HEK293 (cell line): ENCODE data around the gene SRF.

Experiments used
- CTCF ChIA-PET: fragments of 350-600 bp; formaldehyde crosslinking; extraction: SDS; loops from one replicate; lab custom pipeline; 2021; ENCODE audit warnings: antibody characterized with exemption; lab: Yijun Ruan, JAX
- POLR2A ChIA-PET: fragments of 300-600 bp; formaldehyde crosslinking; extraction: SDS; loops from one replicate; lab custom pipeline; 2020; ENCODE audit warnings: antibody characterized with exemption, inconsistent platforms; lab: Yijun Ruan, JAX
- H3K27ac ChIP-seq: fragments of 200-500 bp; sonication (Bioruptor generic); 2 replicates; pipeline ENCODE4 v1.5.1; 2014; ENCODE audit warnings: low read depth, low read length, control low read depth, inconsistent platforms; ENCODE audit errors: extremely low read depth
- H3K36me3 ChIP-seq, 2 experiments: fragments of 200-500 bp in 1 of 2; sonication (Bioruptor generic) in 1 of 2; 1 replicate in 1 of 2; 2 replicates in 1 of 2; pipeline ENCODE4 v1.5.1; 2014 to 2017; ENCODE audit warnings: inconsistent platforms in 2 of 2, low read length in 2 of 2; ENCODE audit not compliant: control insufficient read depth in 2 of 2, insufficient read depth in 1 of 2
- H3K4me1 ChIP-seq: fragments of 200-500 bp; sonication (Bioruptor generic); 2 replicates; pipeline ENCODE4 v1.5.1; 2014; ENCODE audit warnings: mild to moderate bottlenecking, low read length, inconsistent platforms; ENCODE audit not compliant: control insufficient read depth, insufficient read depth
- H3K4me3 ChIP-seq: 2 replicates; pipeline ENCODE4 v1.5.1; 2011; ENCODE audit warnings: low read depth, mild to moderate bottlenecking, control low read depth, low read length, moderate library complexity
- H3K9me3 ChIP-seq: fragments of 200-500 bp; sonication (Bioruptor generic); 2 replicates; pipeline ENCODE4 v1.5.1; 2014; ENCODE audit warnings: low read depth, low read length, inconsistent platforms; ENCODE audit not compliant: control insufficient read depth, insufficient read depth
- BCL11B ChIP-seq: fragments of 450-650 bp; formaldehyde crosslinking; IDR thresholded peaks from 2 replicates; pipeline ENCODE4 v1.5.1; 2016; ENCODE audit warnings: low read depth, missing biosample characterization, missing genetic modification characterization
- HOXD13 ChIP-seq: sonication (generic); formaldehyde crosslinking; IDR thresholded peaks from 2 replicates; pipeline ENCODE4 v1.8.0; 2022; ENCODE audit warnings: missing genetic modification reagents, borderline replicate concordance
- KLF8 ChIP-seq: fragments of 450-650 bp; formaldehyde crosslinking; IDR thresholded peaks from 2 replicates; pipeline ENCODE4 v1.5.1; 2016; ENCODE audit warnings: missing biosample characterization, missing genetic modification characterization
- ZFP37 ChIP-seq: fragments of 450-650 bp; formaldehyde crosslinking; IDR thresholded peaks from 2 replicates; pipeline ENCODE4 v1.5.1; 2016; ENCODE audit warnings: missing biosample characterization, missing genetic modification characterization
- ZNF112 ChIP-seq: fragments of 450-650 bp; formaldehyde crosslinking; IDR thresholded peaks from 2 replicates; pipeline ENCODE4 v1.5.0; 2017; ENCODE audit warnings: missing biosample characterization, missing genetic modification characterization
- ZNF114 ChIP-seq: fragments of 450-650 bp; formaldehyde crosslinking; IDR thresholded peaks from 2 replicates; pipeline ENCODE4 v1.5.0; 2017; ENCODE audit warnings: missing biosample characterization, missing genetic modification characterization
- ZNF121 ChIP-seq: fragments of 450-650 bp; formaldehyde crosslinking; IDR thresholded peaks from 2 replicates; pipeline ENCODE4 v1.5.1; 2016; ENCODE audit warnings: missing biosample characterization, missing genetic modification characterization
- ZNF140 ChIP-seq: fragments of 450-650 bp; formaldehyde crosslinking; IDR thresholded peaks from 2 replicates; pipeline ENCODE4 v1.5.1; 2016; ENCODE audit warnings: missing biosample characterization, missing genetic modification characterization
- ZNF211 ChIP-seq: fragments of 450-650 bp; formaldehyde crosslinking; IDR thresholded peaks from 2 replicates; pipeline ENCODE4 v1.5.1; 2016; ENCODE audit warnings: low read depth, missing biosample characterization, missing genetic modification characterization
- ZNF239 ChIP-seq: fragments of 450-650 bp; formaldehyde crosslinking; IDR thresholded peaks from 2 replicates; pipeline ENCODE4 v1.5.1; 2016; ENCODE audit warnings: missing biosample characterization, missing genetic modification characterization
- ZNF391 ChIP-seq: fragments of 450-650 bp; formaldehyde crosslinking; IDR thresholded peaks from 2 replicates; pipeline ENCODE4 v1.5.1; 2016; ENCODE audit warnings: low read depth, missing biosample characterization, missing genetic modification characterization, borderline replicate concordance
- ZNF394 ChIP-seq: fragments of 450-650 bp; formaldehyde crosslinking; IDR thresholded peaks from 2 replicates; pipeline ENCODE4 v1.5.1; 2016; ENCODE audit warnings: missing biosample characterization, missing genetic modification characterization, mild to moderate bottlenecking, moderate library complexity, borderline replicate concordance
- ZNF416 ChIP-seq: fragments of 450-650 bp; formaldehyde crosslinking; IDR thresholded peaks from 2 replicates; pipeline ENCODE4 v1.5.1; 2016; ENCODE audit warnings: missing biosample characterization, missing genetic modification characterization
- ZNF555 ChIP-seq: fragments of 450-650 bp; formaldehyde crosslinking; conservative IDR thresholded peaks from 2 replicates; pipeline ENCODE4 v1.5.1; 2017; ENCODE audit warnings: missing biosample characterization, mild to moderate bottlenecking, missing genetic modification characterization, inconsistent platforms
- ZNF624 ChIP-seq: fragments of 450-650 bp; formaldehyde crosslinking; IDR thresholded peaks from 2 replicates; pipeline ENCODE4 v1.5.1; 2017; ENCODE audit warnings: missing biosample characterization, missing genetic modification characterization
- ZNF768 ChIP-seq: fragments of 450-650 bp; formaldehyde crosslinking; IDR thresholded peaks from 2 replicates; pipeline ENCODE4 v1.5.1; 2018; ENCODE audit warnings: missing biosample characterization, mild to moderate bottlenecking, missing genetic modification characterization
- ZNF837 ChIP-seq: fragments of 450-650 bp; formaldehyde crosslinking; IDR thresholded peaks from 2 replicates; pipeline ENCODE4 v1.5.1; 2016; ENCODE audit warnings: missing biosample characterization, missing genetic modification characterization
- ZSCAN16 ChIP-seq: fragments of 450-650 bp; formaldehyde crosslinking; IDR thresholded peaks from 2 replicates; pipeline ENCODE4 v1.5.1; 2016; ENCODE audit warnings: missing biosample characterization, missing genetic modification characterization
- TF ChIP-seq, protein P1 (sequence below): fragments of 450-650 bp; formaldehyde crosslinking; IDR thresholded peaks from 2 replicates; pipeline ENCODE4 v1.5.1; 2017; ENCODE audit warnings: missing biosample characterization, missing genetic modification characterization
- TF ChIP-seq, protein P2 (sequence below): fragments of 450-650 bp; formaldehyde crosslinking; IDR thresholded peaks from 2 replicates; pipeline ENCODE4 v1.5.1; 2017; ENCODE audit warnings: missing biosample characterization, missing genetic modification characterization
- TF ChIP-seq, protein P3 (sequence below): fragments of 450-650 bp; formaldehyde crosslinking; IDR thresholded peaks from 2 replicates; pipeline ENCODE4 v1.5.1; 2016; ENCODE audit warnings: missing biosample characterization, missing genetic modification characterization, low read depth
- TF ChIP-seq, protein P4 (sequence below): fragments of 450-650 bp; formaldehyde crosslinking; IDR thresholded peaks from 2 replicates; pipeline ENCODE4 v1.5.1; 2016; ENCODE audit warnings: missing biosample characterization, missing genetic modification characterization

The SRF gene

DNA sequence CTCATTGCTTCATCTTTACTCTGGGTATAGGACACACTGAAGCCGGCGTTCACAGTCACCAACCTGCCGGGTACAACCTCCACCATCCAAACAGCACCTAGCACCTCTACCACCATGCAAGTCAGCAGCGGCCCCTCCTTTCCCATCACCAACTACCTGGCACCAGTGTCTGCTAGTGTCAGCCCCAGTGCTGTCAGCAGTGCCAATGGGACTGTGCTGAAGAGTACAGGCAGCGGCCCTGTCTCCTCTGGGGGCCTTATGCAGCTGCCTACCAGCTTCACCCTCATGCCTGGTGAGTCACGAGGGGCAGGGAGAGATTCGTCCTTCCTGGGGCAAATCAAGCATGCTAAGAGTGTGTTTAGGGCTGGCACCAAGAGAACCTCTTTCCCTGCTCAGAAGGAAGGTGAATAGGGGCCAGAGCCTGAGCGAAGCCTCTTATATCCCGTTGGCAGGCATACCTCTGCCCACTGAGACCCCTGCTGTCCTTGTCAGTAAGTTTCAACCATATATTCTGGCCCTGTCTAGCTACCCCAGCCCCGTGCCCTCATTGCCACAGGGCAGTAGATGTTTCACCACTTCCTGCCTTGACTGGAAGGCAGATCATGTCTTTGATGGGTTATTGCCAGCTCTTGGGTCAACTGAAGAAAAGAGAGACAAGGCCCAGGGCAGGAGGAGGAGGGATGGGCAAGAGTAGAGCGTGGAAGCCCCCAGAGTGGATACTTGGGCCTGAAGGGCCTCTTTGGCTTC is 4.8 kb downstream of the SRF start:
- TF ChIP-seq ZNF391: no peak
- TF ChIP-seq, protein P1, sequence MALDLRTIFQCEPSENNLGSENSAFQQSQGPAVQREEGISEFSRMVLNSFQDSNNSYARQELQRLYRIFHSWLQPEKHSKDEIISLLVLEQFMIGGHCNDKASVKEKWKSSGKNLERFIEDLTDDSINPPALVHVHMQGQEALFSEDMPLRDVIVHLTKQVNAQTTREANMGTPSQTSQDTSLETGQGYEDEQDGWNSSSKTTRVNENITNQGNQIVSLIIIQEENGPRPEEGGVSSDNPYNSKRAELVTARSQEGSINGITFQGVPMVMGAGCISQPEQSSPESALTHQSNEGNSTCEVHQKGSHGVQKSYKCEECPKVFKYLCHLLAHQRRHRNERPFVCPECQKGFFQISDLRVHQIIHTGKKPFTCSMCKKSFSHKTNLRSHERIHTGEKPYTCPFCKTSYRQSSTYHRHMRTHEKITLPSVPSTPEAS: no peak
- TF ChIP-seq ZNF416 (tag by site-specific recombination): no peak
- TF ChIP-seq ZNF624: no peak
- TF ChIP-seq ZNF121 (tag by site-specific recombination): no peak
- TF ChIP-seq ZNF394 (tag by site-specific recombination): no peak
- TF ChIP-seq ZNF239: no peak
- TF ChIP-seq ZNF140: no peak
- no peak for TF ChIP-seq KLF8
- no peak for TF ChIP-seq ZNF837 (tag by site-specific recombination)
- TF ChIP-seq ZFP37 (tag by site-specific recombination): no peak
- TF ChIP-seq ZNF768: no peak
- TF ChIP-seq ZNF211 (tag by site-specific recombination): no peak
- no peak for TF ChIP-seq ZNF114 (tag by site-specific recombination)
- TF ChIP-seq BCL11B (tag by site-specific recombination): no peak
- no peak for TF ChIP-seq ZNF112
- TF ChIP-seq, all 188 proteins: peak for 0
- H3K4me3 ChIP-seq: no peak overlapping the region
- H3K27ac ChIP-seq: no peak overlapping the region
- H3K9me3 ChIP-seq: no peaks in the 10 kb centered on the region
- H3K4me1 ChIP-seq: peaks cover 15% of the 10 kb centered on the region
- POLR2A ChIA-PET: no interaction called here
- CTCF ChIA-PET: interaction anchor here (0.6 to 1.4 kb wide), 4 partner anchors 14 to 142 kb away, joined by 3 read pairs; partner anchors contain the start of gene DNPH1
- peaks cover 25 to 56% of the 10 kb centered on the region in 2 experiments for H3K36me3 ChIP-seq

DNA sequence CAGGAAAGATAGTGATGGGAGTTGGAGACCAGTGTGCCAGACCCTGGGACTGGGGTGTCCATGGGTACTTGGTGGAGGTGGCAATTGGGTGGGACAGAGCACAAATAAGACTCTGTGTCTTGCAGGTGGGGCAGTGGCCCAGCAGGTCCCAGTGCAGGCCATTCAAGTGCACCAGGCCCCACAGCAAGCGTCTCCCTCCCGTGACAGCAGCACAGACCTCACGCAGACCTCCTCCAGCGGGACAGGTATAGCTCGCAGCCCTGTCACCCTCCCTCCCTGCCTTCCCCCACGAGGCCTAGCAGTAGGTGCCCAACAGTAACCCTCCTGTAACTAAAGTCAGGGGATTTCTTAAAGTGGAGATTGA is 5.3 kb downstream of the SRF start:
- ChIA-PET POLR2A (interaction anchor here (0.6 kb wide), 1 partner anchor 75 kb away, joined by 3 read pairs; no protein-coding TSS in a partner anchor), CTCF (interaction anchor here (1.3 kb wide), 1 partner anchor 53 kb away, joined by 3 read pairs; the partner anchor contains the start of gene DNPH1)
- no peaks in the 10 kb centered on the region for H3K9me3 ChIP-seq
- no peak overlapping the region for H3K4me3 ChIP-seq
- H3K36me3 ChIP-seq: peaks cover 25 to 60% of the 10 kb centered on the region in 2 experiments
- H3K27ac ChIP-seq: no peak overlapping the region
- TF ChIP-seq BCL11B (tag by site-specific recombination) (no peak), ZNF555 (no peak), ZSCAN16 (tag by site-specific recombination) (no peak), HOXD13 (no peak)
- TF ChIP-seq, protein P2, sequence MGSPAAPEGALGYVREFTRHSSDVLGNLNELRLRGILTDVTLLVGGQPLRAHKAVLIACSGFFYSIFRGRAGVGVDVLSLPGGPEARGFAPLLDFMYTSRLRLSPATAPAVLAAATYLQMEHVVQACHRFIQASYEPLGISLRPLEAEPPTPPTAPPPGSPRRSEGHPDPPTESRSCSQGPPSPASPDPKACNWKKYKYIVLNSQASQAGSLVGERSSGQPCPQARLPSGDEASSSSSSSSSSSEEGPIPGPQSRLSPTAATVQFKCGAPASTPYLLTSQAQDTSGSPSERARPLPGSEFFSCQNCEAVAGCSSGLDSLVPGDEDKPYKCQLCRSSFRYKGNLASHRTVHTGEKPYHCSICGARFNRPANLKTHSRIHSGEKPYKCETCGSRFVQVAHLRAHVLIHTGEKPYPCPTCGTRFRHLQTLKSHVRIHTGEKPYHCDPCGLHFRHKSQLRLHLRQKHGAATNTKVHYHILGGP: no peak
- peaks cover 15% of the 10 kb centered on the region for H3K4me1 ChIP-seq

DNA sequence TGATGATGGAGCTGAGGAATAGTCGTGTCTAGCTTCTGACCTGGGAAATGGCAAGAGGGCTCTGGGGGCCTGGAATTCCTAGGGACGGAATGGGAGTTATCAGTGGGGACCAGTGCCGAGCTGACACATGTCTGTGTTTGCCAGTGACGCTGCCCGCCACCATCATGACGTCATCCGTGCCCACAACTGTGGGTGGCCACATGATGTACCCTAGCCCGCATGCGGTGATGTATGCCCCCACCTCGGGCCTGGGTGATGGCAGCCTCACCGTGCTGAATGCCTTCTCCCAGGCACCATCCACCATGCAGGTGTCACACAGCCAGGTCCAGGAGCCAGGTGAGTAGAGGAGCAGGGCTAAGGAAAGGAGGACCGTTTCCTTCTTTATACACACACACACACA is 7.1 kb downstream of the SRF start:
- Histone ChIP-seq H3K36me3 (peaks cover 25 to 60% of the 10 kb centered on the region in 2 experiments), H3K4me3 (no peak overlapping the region), H3K9me3 (no peaks in the 10 kb centered on the region), H3K27ac (no peak overlapping the region), H3K4me1 (peaks cover 17% of the 10 kb centered on the region)
- ChIA-PET POLR2A (interaction anchor here (0.7 kb wide), 1 partner anchor 15 kb away, joined by 5 read pairs; no protein-coding TSS in a partner anchor), CTCF (interaction anchor here (0.6 to 0.9 kb wide), 2 partner anchors 34 to 372 kb away, joined by 3 to 4 read pairs; no protein-coding TSS in a partner anchor)
- TF ChIP-seq ZNF391: no peak
- TF ChIP-seq, protein P3, sequence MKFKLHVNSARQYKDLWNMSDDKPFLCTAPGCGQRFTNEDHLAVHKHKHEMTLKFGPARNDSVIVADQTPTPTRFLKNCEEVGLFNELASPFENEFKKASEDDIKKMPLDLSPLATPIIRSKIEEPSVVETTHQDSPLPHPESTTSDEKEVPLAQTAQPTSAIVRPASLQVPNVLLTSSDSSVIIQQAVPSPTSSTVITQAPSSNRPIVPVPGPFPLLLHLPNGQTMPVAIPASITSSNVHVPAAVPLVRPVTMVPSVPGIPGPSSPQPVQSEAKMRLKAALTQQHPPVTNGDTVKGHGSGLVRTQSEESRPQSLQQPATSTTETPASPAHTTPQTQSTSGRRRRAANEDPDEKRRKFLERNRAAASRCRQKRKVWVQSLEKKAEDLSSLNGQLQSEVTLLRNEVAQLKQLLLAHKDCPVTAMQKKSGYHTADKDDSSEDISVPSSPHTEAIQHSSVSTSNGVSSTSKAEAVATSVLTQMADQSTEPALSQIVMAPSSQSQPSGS (tag by site-specific recombination): peak; percentile 31; the same call in 1 of the 2 replicates
- TF ChIP-seq, protein P4, sequence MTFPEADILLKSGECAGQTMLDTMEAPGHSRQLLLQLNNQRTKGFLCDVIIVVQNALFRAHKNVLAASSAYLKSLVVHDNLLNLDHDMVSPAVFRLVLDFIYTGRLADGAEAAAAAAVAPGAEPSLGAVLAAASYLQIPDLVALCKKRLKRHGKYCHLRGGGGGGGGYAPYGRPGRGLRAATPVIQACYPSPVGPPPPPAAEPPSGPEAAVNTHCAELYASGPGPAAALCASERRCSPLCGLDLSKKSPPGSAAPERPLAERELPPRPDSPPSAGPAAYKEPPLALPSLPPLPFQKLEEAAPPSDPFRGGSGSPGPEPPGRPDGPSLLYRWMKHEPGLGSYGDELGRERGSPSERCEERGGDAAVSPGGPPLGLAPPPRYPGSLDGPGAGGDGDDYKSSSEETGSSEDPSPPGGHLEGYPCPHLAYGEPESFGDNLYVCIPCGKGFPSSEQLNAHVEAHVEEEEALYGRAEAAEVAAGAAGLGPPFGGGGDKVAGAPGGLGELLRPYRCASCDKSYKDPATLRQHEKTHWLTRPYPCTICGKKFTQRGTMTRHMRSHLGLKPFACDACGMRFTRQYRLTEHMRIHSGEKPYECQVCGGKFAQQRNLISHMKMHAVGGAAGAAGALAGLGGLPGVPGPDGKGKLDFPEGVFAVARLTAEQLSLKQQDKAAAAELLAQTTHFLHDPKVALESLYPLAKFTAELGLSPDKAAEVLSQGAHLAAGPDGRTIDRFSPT: peak; percentile 56; the same call in 1 of the 2 replicates
- TF ChIP-seq, all 188 proteins: peak for 2
